Omental fat pad (tissue), 4 donors: ENCODE measurements around the gene ATP5PO. TPM values are rescaled to one million over a fixed set of nuclear protein-coding genes. Genes with fewer than 3 reads are reported as not detected.

ENCODE experiments used
- ATAC-seq: fragments of 150-250 bp; one replicate; pipeline ENCODE4 v1.9.1; 2016; ENCODE audit warnings: mild to moderate bottlenecking, moderate library complexity; ENCODE audit not compliant: low FRiP score
- DNase-seq: peaks from one replicate; pipeline ENCODE4 v3.0.0-alpha.2; 2019; ENCODE audit warnings: low spot score
- CTCF ChIP-seq, 3 donors: fragments of 450-650 bp; IDR thresholded peaks; one replicate each; pipeline ENCODE4 v1.5.1; 2016 to 2017; ENCODE audit warnings: antibody characterized with exemption in 3 of 3, mild to moderate bottlenecking in 3 of 3, moderate library complexity in 2 of 3
- total RNA-seq, 4 donors: library from RNA; depleted of rRNA; stranded (reverse); fragments of >200 nt; gene quantifications; one replicate each; pipeline ENCODE4 v1.1.0, GENCODE V29; 2016

The ATP5PO gene
- total RNA-seq, 4 donors from 2014 or later, result 143 to 223 (median 219) TPM

- no peak for ATAC-seq
- no peak for DNase-seq
- no peak for TF ChIP-seq CTCF (IDR thresholded peaks at IDR 0.05)
Observed at GRCh38 chr21:33940164-33940880, 24.7 kb upstream of the ATP5PO start.

GRCh38 chr21:33939226-33939625 is 23.6 kb upstream of the ATP5PO start:
- TF ChIP-seq CTCF (IDR thresholded peaks at IDR 0.05), result no peak
- DNase-seq (no peak), ATAC-seq (no peak)

GRCh38 chr21:33938381-33938780 is 22.8 kb upstream of the ATP5PO start:
- DNase-seq, result no peak
- TF ChIP-seq CTCF (IDR thresholded peaks at IDR 0.05), result no peak
- ATAC-seq, result no peak

GRCh38 chr21:33937931-33938339 is 22.3 kb upstream of the ATP5PO start:
- no peak for DNase-seq
- no peak for ATAC-seq
- TF ChIP-seq CTCF (IDR thresholded peaks at IDR 0.05), result no peak

- no peak for DNase-seq
- TF ChIP-seq CTCF (IDR thresholded peaks at IDR 0.05), result no peak
- no peak for ATAC-seq
Observed at GRCh38 chr21:33937146-33937545, 21.5 kb upstream of the ATP5PO start.

GRCh38 chr21:33936301-33937038 is 20.9 kb upstream of the ATP5PO start:
- TF ChIP-seq CTCF (IDR thresholded peaks at IDR 0.05), result no peak
- ATAC-seq (no peak), DNase-seq (no peak)

- TF ChIP-seq CTCF (IDR thresholded peaks at IDR 0.05), result no peak
- ATAC-seq (no peak), DNase-seq (no peak)
Observed at GRCh38 chr21:33932731-33933130, 17.1 kb upstream of the ATP5PO start.
